GM19099 (cell line): ENCODE measurements around the gene MGAT5.

ENCODE experiments used
- POLR2A ChIP-seq: IDR thresholded peaks from 3 replicates; pipeline ENCODE4 v1.6.1; 2011; ENCODE audit warnings: low read depth; ENCODE audit not compliant: insufficient read length; ENCODE audit errors: extremely low read depth

Gene MGAT5

DNA sequence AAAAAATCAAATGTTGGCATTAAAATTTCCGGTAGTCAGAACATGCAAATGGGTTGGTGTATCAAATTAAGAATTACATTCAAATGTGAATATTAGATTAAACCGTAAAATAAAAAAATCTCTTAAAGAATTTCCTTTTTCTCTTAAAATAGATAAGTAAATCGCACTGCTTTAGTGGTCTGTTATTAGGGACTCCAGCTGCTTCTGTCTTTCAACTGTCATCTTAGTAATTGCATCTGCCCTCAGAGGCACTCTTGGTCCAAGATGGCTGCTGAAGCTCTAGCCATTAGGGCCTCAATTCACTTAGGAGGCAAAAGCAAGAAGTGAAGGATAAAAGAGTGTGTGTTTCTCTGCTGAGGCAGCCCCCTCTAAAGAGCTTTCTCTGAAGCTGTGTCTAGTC, 132.4 kb downstream of the MGAT5 start:
- TF ChIP-seq POLR2A = no peak

DNA sequence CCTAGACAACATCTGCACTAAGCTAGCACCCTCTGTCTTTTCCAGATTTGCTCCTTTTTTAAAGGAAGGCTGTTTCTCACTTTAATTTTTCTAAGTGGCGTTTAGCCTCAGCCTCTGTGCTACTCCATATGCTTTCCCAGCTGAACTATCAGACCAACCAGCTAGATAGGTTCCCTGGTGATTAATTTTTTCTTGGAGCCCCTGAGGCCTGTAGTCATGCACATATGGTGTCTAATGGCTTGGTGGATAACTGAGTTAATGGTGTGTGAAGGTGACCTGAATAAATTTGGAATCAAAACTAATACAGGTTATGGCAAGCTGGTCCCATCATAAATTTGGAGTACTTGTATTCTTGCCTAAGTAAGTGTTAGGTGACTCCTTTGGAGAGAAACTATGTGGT, 135.5 kb downstream of the MGAT5 start:
- no peak for TF ChIP-seq POLR2A

DNA sequence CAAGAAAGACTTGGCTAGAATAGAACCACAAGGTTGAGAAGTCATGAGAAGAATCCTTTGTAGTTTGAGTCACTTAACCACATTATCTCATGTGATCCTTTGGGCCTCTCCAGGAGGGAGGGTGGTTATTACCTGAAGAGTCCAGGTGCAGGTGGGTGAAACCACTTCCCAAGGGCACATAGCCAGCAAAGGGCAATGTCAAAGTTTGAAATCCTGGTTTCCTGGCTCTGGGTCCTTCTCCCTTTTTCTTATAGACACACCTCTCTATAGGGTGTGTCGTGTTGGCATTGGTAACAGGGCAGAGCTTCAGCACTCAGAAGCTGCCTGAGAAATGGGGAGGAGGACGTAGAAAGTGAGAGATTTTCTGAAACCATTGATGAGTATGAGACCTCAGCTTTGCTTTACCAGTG, 137.9 kb downstream of the MGAT5 start:
- no peak for TF ChIP-seq POLR2A

DNA sequence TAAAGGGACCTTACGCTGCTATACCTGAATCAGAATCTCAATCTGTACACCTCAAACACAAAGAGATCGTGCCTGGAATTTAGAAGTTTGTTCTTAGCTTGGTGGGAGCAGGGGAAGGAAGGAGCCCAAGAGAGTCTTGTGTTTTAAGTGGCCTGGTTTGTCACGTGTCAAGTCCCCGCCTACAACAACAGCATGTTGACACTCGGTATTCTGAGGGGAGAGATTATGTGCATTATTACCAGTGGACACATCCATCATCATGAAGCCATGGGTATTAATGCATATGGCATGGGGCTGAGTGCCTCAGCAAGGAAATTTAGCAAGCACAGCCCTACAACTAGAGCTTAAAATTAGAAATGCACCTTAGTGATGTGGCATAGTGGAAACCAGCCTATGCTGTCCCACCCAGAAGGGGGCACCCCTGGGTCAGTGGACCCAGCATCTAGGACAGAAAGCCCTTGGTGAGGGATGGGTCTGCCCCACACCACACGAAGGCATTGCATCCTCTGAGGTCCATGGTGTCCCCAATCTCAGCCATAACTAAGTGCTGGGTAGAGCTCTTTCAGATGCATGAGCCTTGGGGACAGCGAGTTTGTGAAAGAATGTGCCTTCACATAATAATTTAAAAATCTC, 138.7 kb downstream of the MGAT5 start:
- no peak for TF ChIP-seq POLR2A

DNA sequence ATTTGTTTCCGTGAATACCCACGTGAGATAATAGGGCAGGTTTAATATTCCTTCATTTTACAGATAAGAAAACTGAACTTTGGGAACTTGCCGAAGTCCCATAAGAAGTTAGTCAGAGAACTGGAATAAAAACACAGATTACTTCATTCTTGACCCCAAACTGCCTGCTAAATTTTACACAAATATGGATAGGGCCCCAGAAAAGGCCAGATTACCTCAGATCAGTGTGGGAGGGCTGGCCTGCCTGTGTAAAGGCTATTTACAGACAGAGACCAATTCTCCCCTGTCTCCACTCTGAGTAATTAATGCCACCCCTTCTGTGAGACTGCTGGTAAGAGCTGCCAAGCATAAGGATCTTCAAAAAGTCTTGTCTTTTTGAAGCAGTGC, 139.2 kb downstream of the MGAT5 start:
- TF ChIP-seq POLR2A = no peak

DNA sequence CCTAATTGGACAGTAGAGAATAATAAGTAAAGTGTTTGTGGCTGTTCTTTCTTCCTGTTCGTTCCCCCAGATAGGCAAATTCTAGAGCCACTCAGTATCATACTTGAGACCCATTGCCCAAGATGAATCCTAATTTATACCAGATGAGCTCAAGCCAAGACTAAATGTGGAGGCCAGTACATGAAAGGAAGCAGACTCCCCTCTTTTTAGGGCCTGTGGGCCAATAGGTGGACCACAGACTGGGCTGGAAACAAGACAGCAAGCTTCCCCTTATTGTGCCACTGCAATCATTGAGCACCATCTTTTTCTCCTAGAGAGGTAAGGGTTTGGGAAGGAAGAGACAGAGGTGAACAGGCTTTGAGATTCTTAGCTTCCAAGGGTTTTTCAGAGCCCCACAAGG, 141.9 kb downstream of the MGAT5 start:
- no peak for TF ChIP-seq POLR2A

DNA sequence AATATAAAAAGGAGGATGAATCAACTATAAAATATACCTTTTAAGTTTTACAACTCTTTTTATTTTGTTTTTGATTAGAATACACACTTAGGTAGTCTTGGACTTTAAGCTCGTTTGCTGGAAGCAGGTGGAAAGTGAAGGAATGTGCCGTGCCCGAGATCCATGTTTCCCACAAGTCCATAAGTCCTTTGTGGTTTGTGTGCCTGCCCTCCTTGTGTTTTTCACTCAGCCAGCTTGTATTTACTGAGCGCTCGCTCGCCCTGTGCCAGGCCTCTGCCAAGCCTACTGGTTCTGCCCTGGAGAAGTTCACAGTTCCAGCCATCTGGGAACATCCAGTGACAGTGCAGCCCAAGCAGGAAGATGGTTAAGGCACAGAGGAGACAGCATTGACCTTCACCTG, 142.6 kb downstream of the MGAT5 start:
- TF ChIP-seq POLR2A = no peak

DNA sequence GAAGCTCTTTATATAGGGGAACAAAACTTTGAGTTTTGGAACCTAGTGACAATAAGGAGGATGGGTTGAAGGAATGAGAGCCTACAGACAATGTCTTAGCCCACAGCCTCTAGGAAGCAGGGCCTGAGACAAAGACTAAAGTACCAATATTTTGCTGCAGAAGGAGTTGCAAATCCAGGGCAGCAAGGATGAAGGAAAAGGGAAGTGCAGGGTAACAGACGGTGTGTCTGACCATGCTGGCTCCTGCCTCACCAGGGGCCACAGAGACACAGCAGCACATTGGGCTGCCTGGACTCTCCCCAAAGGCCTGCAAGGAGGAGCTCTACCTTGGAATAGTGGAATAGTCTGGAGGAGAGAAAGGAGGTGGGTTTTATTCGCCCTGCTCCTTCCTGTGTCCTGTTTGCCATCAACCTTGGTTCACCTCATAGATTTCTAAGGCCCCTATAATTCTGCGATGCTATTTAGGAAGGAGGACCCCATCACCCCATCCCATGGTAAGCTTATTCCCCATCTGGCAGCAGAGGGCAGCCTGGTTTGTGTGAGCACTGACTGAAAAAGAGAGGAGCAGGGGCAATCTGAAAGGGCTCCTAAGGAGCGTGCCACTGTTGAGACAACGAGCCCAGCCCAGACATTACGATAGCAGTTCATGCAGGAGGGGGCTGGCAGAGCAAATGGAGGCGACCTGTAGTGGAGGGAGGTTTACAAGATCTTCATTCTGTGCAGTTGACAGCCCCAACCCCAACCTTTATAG, 143.4 kb downstream of the MGAT5 start:
- no peak for TF ChIP-seq POLR2A

DNA sequence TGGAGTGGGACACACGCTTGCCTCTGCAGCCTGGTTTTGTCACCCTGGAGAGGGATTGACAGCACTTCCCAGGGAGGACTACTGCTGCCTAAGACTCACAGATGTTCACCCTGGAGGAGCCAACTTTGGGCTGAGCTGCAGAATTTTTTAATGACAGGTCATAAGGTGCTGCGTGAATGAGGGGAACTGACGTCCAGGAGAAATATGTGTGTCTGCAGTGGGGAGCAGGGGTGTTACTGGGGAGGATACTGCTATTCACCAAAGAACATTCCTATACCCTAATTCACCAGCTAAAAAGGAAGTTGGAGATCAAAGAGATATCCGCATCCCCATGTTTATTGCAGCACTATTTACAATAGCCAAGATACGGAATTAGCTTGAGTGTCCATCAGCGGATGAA, 144.4 kb downstream of the MGAT5 start:
- no peak for TF ChIP-seq POLR2A

DNA sequence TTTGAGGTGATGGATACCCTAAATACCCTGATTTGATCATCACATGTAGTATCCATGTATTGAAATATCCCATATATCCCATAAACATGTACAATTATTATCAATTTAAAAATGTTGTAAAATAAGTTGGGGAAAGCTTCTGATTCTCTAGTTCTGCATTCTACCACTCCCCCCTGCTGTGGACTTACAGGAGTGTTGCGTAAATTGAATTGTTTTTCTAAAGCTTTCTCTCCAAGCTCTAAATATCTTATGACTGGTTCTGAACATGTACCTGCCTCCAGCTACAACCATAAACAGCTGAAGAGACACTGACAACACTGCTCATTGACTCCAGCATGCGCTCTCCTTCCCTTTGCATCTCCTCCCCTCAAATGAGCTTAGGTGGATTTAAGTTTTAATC, 145.2 kb downstream of the MGAT5 start:
- TF ChIP-seq POLR2A = no peak

DNA sequence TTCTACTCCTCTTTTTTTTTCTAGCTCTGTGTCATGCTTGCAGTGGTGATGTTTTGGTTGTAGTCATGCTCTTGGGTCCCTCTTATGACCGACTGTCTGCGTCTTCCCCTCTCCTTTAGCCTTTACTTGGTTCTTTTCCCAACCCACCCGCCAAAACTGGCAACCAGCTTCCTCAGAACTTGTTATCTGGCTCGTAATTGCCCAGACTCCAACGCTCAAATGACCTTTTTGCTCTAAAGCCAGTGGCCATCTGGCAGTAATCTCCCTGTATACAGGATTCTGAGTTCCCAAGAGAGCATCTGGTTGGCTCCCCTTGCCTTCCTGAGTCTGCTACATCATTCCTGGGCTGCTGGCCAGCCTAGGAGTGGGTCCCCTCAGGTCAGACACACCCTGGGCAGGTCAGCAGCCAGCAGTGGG, 147.2 kb downstream of the MGAT5 start:
- no peak for TF ChIP-seq POLR2A

DNA sequence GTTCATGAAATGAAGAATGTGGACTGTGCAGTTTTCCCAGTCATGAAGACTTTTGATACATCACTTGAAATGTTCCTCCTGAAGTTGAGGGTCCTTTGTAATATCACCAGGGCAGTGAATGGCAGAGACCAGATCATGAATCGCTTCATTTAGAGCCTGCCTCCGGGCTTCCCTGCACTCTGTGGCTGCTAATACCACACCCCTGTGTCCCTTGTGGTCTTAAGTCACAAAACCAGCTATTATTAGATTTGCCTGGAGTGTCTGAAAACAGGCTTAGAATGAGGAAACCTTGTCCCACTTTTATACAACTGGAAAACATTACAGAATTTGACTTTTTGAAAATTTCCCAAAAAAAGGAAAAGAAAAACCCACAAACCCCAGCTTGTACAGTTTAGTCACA, 147.9 kb downstream of the MGAT5 start:
- TF ChIP-seq POLR2A = no peak

DNA sequence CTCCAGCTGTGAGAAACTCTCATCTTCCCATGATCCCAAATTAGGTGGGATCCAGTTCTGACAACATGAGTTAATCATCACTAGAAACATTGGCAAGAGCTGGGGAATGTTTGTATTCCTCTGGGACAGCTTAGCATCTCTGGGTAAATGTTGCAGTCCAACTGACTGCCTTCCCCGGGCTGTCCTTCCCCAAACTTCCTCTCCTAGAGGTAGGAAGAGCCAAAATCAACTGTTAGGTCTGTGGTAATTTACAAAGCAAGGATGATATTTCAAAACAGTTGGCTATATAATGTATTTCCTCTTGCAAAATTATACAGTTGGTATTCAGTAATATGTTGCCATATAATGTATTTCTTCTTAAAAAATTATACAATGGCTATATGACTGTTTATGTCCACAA, 148.5 kb downstream of the MGAT5 start:
- no peak for TF ChIP-seq POLR2A

DNA sequence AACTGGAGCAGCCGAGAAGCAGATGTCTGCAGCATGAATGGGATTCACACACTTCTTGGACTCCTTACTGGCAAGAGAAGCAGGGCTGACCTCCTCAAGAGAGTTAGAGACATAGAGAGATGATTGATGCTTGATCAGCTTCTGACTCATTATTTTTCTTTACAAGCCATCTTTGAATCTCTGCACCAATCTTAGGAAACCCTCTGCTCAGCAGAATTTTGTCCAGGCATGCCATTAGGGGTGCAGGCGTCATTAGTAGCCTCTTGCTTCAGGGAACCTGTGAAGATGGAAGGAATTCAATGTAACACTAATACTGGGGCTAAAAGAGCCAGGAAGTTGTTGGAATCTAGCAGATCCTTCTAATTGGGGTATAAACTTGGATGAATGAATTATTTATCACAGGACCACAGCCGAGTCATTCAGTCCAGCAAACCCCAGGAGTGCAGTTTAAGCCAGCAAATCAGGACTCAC, 151.8 kb downstream of the MGAT5 start:
- no peak for TF ChIP-seq POLR2A

DNA sequence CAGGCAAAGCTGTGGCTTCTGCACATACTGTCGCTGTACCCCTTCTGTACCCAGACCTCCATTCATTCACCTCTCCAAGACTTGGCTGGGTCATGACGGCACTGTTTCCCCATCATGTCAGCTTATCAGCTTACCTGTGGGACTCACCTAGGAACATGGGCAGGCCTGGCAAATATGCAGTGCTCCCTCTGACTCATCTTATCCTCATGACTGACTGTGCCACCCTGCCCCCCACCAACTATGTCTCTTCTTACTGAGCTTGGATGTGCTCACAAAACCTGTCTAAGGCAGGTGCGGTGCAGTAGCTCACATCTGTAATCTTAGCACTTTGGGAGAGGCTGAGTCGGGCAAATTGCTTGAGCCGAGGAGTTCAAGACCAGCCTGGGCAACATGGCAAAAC, 152.4 kb downstream of the MGAT5 start:
- no peak for TF ChIP-seq POLR2A

DNA sequence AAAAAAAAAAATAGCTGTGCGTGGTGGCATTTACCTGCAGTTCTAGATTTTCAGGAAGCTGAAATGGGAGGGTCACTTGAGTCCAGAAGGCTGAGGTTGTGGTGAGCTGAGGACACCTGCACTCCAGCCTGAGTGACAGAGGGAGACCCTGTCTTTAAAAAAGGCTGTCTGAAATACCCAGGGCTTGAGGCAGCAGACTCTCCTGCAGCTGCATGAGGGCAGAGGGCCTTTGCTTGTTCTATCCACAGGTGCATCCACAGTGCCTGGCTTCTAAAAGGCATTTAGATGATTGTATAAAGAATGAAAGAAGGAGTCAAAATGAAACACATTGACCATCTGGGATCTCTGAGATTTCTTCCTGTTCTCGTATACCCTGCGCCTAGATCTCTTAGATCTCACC, 152.9 kb downstream of the MGAT5 start:
- TF ChIP-seq POLR2A = no peak
